Thoracic aorta (tissue), 2 donors: ENCODE results near the gene TNFSF4. TPM values are rescaled to one million over a fixed set of nuclear protein-coding genes. Genes with fewer than 3 reads are reported as not detected.

Experiments
- ATAC-seq: fragments of 150-250 bp; one replicate; pipeline ENCODE4 v1.8.0; 2017; ENCODE audit warnings: low read depth; ENCODE audit not compliant: insufficient number of reproducible peaks, low FRiP score
- DNase-seq: peaks from one replicate; pipeline ENCODE4 v3.0.0-alpha.2; 2020; ENCODE audit warnings: low spot score
- H3K27ac ChIP-seq, 2 donors: fragments of 200-600 bp; sonication (generic); 1 replicate in 1 of 2; 2 replicates in 1 of 2; pipeline ENCODE4 v1.5.1; 2016; ENCODE audit warnings: mild to moderate bottlenecking in 2 of 2, moderate library complexity in 2 of 2
- H3K27me3 ChIP-seq: fragments of 200-600 bp; sonication (generic); replicated peaks from 2 replicates; pipeline ENCODE4 v1.6.0; 2016; ENCODE audit warnings: mild to moderate bottlenecking; ENCODE audit not compliant: insufficient read depth
- H3K36me3 ChIP-seq: fragments of 200-600 bp; sonication (generic); one replicate; pipeline ENCODE4 v1.5.1; 2016
- H3K4me1 ChIP-seq, 2 donors: fragments of 200-600 bp; sonication (generic); 1 replicate in 1 of 2; 2 replicates in 1 of 2; pipeline versions ENCODE4 v1.5.1 to v1.6.0; 2016; ENCODE audit warnings: low read depth in 2 of 2, mild to moderate bottlenecking in 1 of 2; ENCODE audit not compliant: control insufficient read depth in 1 of 2
- H3K4me3 ChIP-seq: fragments of 200-600 bp; sonication (generic); 2 replicates; pipeline ENCODE4 v1.5.1; 2016; ENCODE audit warnings: mild to moderate bottlenecking
- H3K9me3 ChIP-seq: fragments of 200-600 bp; sonication (generic); 2 replicates; pipeline ENCODE4 v1.5.1; 2016
- CTCF ChIP-seq: fragments of 200-600 bp; sonication (generic); IDR thresholded peaks from one replicate; pipeline ENCODE4 v1.5.1; 2019; ENCODE audit warnings: antibody characterized with exemption
- total RNA-seq, 2 donors: library from RNA; depleted of rRNA; stranded (reverse); fragments of >200 nt; gene quantifications; one replicate each; pipeline versions ENCODE4 v1.1.0 to v1.2.3, GENCODE V29; 2016

TNFSF4 gene
- total RNA-seq, 2 donors from 2014 or later = 0.71 to 5.4 TPM

- no peak for DNase-seq
- Histone ChIP-seq H3K27ac (no peak overlapping the region), H3K9me3 (no peaks in the 10 kb centered on the region), H3K27me3 (no peaks in the 10 kb centered on the region), H3K36me3 (no peaks in the 10 kb centered on the region), H3K4me3 (no peak overlapping the region), H3K4me1 (no peaks in the 10 kb centered on the region)
- TF ChIP-seq CTCF = no peak
- ATAC-seq = no peak
These were observed 38.8 kb upstream of the TNFSF4 start for GRCh38 chr1:173245892-173246291.

GRCh38 chr1:173243300-173243699 lies 36.2 kb upstream of the TNFSF4 start:
- H3K27ac ChIP-seq = no peak overlapping the region
- no peak overlapping the region for H3K4me3 ChIP-seq
- no peak for DNase-seq
- H3K36me3 ChIP-seq = no peaks in the 10 kb centered on the region
- TF ChIP-seq CTCF = no peak
- H3K27me3 ChIP-seq = no peaks in the 10 kb centered on the region
- no peaks in the 10 kb centered on the region for H3K9me3 ChIP-seq
- H3K4me1 ChIP-seq = no peaks in the 10 kb centered on the region
- no peak for ATAC-seq

- H3K36me3 ChIP-seq = no peaks in the 10 kb centered on the region
- DNase-seq (no peak), ATAC-seq (no peak)
- no peak overlapping the region for H3K27ac ChIP-seq
- TF ChIP-seq CTCF = no peak
- no peaks in the 10 kb centered on the region for H3K27me3 ChIP-seq
- H3K4me1 ChIP-seq = no peaks in the 10 kb centered on the region
- H3K9me3 ChIP-seq = no peaks in the 10 kb centered on the region
- no peak overlapping the region for H3K4me3 ChIP-seq
These were observed 34.6 kb upstream of the TNFSF4 start for GRCh38 chr1:173241528-173242347.

- TF ChIP-seq CTCF = no peak
- no peaks in the 10 kb centered on the region for H3K36me3 ChIP-seq
- H3K27me3 ChIP-seq = no peaks in the 10 kb centered on the region
- ATAC-seq = no peak
- no peak overlapping the region for H3K27ac ChIP-seq
- H3K9me3 ChIP-seq = no peaks in the 10 kb centered on the region
- DNase-seq = no peak
- no peak overlapping the region for H3K4me3 ChIP-seq
- H3K4me1 ChIP-seq = no peaks in the 10 kb centered on the region
These were observed 33.5 kb upstream of the TNFSF4 start for GRCh38 chr1:173240609-173241008.

- H3K27me3 ChIP-seq = no peaks in the 10 kb centered on the region
- no peaks in the 10 kb centered on the region for H3K36me3 ChIP-seq
- DNase-seq (no peak), ATAC-seq (no peak)
- H3K27ac ChIP-seq = no peak overlapping the region
- no peak overlapping the region for H3K4me3 ChIP-seq
- no peaks in the 10 kb centered on the region for H3K9me3 ChIP-seq
- TF ChIP-seq CTCF = no peak
- H3K4me1 ChIP-seq = no peaks in the 10 kb centered on the region
These were observed 31.9 kb upstream of the TNFSF4 start for GRCh38 chr1:173239058-173239457.
